Skeletal muscle satellite cell (primary cell): ENCODE results near the gene SUFU.

Experiments used
- H3K27me3 ChIP-seq: 2 replicates; pipeline ENCODE4 v1.7.0; 2013; ENCODE audit warnings: low read length; ENCODE audit not compliant: control insufficient read depth, insufficient read depth
- H3K36me3 ChIP-seq: 2 replicates; pipeline ENCODE4 v1.7.0; 2013; ENCODE audit warnings: mild to moderate bottlenecking, control low read depth, low read length; ENCODE audit not compliant: insufficient read depth
- H3K4me1 ChIP-seq: 2 replicates; pipeline ENCODE4 v1.7.0; 2013; ENCODE audit warnings: low read length; ENCODE audit not compliant: control insufficient read depth, insufficient read depth
- H3K4me2 ChIP-seq: 2 replicates; pipeline ENCODE4 v1.7.0; 2013; ENCODE audit warnings: mild to moderate bottlenecking, low read length
- H3K4me3 ChIP-seq: 2 replicates; pipeline ENCODE4 v1.7.0; 2013; ENCODE audit warnings: low read length
- H3K9ac ChIP-seq: 2 replicates; pipeline ENCODE4 v1.7.0; 2013; ENCODE audit warnings: mild to moderate bottlenecking, low read depth, low read length, moderate library complexity
- H3K9me3 ChIP-seq: replicated peaks from 2 replicates; pipeline ENCODE4 v1.7.0; 2013; ENCODE audit warnings: mild to moderate bottlenecking, control low read depth, low read length

The SUFU gene

DNA sequence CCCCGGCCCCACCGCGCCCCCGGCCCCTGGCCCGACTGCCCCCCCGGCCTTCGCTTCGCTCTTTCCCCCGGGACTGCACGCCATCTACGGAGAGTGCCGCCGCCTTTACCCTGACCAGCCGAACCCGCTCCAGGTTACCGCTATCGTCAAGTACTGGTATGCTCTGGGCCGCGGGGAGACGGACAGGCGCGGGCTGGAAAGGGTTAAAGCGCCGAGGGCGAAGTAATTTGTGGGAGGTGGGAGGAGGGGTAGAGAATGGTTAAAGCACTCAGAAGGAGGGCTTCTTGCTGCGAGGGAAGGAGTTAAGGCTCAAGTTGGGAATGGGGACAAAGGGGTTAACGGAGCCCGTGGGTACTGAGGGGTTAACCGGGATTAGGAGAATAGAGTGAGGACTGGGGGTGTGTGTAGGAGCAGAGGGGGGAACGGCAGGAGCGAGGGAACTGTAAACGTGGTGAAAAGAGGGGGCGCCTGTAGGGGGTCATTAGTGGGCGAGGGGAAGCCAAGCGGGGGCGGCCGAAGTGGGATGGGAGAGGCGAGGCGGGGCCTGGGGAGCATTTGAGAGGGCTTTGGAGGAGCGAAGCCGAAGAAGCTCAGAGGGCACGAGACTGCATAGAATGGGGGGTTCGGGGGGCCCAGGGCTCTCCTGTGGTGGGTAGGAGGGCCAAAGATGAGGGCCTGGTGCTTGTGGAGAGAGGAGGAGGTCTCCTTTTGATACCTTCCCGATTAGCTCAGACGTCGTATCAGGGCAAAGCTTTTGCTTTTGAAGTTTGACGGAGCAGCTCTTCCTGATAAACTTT lies 605 bp downstream of the SUFU start:
- peak overlapping the region; percentile 96 for H3K4me3 ChIP-seq
- H3K4me1 ChIP-seq: peaks cover 24% of the 10 kb centered on the region
- H3K9ac ChIP-seq: peak overlapping the region; percentile 80
- peaks cover 2% of the 10 kb centered on the region for H3K36me3 ChIP-seq
- H3K27me3 ChIP-seq: no peaks in the 10 kb centered on the region
- no peaks in the 10 kb centered on the region for H3K9me3 ChIP-seq
- peak overlapping the region; percentile 96 for H3K4me2 ChIP-seq

GRCh38 chr10:102504976-102505300 lies 1.2 kb downstream of the SUFU start:
- Histone ChIP-seq H3K27me3 (no peaks in the 10 kb centered on the region), H3K9me3 (no peaks in the 10 kb centered on the region), H3K4me2 (peak overlapping the region; percentile 96), H3K4me3 (peak overlapping the region; percentile 96), H3K4me1 (peaks cover 29% of the 10 kb centered on the region), H3K36me3 (peaks cover 4% of the 10 kb centered on the region), H3K9ac (peak overlapping the region; percentile 80)

- H3K27me3 ChIP-seq: no peaks in the 10 kb centered on the region
- H3K4me1 ChIP-seq: peaks cover 29% of the 10 kb centered on the region
- H3K4me3 ChIP-seq: peak overlapping the region; percentile 96
- peak overlapping the region; percentile 96 for H3K4me2 ChIP-seq
- H3K9ac ChIP-seq: peak overlapping the region; percentile 80
- H3K36me3 ChIP-seq: peaks cover 6% of the 10 kb centered on the region
- H3K9me3 ChIP-seq: no peaks in the 10 kb centered on the region
These were observed 1.8 kb downstream of the SUFU start for GRCh38 chr10:102505462-102506115.

- H3K4me3 ChIP-seq: no peak overlapping the region
- peaks cover 18% of the 10 kb centered on the region for H3K36me3 ChIP-seq
- H3K4me1 ChIP-seq: peaks cover 26% of the 10 kb centered on the region
- H3K4me2 ChIP-seq: no peak overlapping the region
- no peaks in the 10 kb centered on the region for H3K9me3 ChIP-seq
- no peaks in the 10 kb centered on the region for H3K27me3 ChIP-seq
- no peak overlapping the region for H3K9ac ChIP-seq
These were observed 3.7 kb downstream of the SUFU start for GRCh38 chr10:102507521-102507920.

- Histone ChIP-seq H3K4me1 (peaks cover 21% of the 10 kb centered on the region), H3K4me2 (no peak overlapping the region), H3K4me3 (no peak overlapping the region), H3K9me3 (no peaks in the 10 kb centered on the region), H3K36me3 (peaks cover 25% of the 10 kb centered on the region), H3K27me3 (no peaks in the 10 kb centered on the region), H3K9ac (no peak overlapping the region)
These were observed 4.7 kb downstream of the SUFU start for GRCh38 chr10:102508506-102508905.

DNA sequence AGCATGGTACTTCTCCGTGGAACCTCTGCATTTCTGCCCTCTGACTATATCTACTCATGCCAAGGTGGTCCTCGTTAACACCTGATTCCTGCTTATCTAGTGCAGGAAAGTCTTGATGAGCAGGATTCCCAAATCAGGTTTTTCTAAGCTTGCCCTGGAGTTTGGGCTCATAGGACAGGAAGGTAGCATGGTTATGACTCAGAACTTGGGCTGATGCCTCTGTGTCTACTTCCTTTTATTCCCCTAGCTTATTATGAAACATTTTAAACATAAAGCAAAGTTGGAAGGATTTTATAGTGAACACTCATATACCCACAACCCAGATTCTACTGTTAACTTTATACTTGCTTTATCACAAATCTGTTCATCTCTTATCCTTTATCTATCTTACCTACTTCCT lies 5.6 kb downstream of the SUFU start:
- H3K9ac ChIP-seq: no peak overlapping the region
- H3K9me3 ChIP-seq: no peaks in the 10 kb centered on the region
- peaks cover 27% of the 10 kb centered on the region for H3K36me3 ChIP-seq
- H3K27me3 ChIP-seq: no peaks in the 10 kb centered on the region
- no peak overlapping the region for H3K4me3 ChIP-seq
- no peak overlapping the region for H3K4me2 ChIP-seq
- peaks cover 20% of the 10 kb centered on the region for H3K4me1 ChIP-seq

DNA sequence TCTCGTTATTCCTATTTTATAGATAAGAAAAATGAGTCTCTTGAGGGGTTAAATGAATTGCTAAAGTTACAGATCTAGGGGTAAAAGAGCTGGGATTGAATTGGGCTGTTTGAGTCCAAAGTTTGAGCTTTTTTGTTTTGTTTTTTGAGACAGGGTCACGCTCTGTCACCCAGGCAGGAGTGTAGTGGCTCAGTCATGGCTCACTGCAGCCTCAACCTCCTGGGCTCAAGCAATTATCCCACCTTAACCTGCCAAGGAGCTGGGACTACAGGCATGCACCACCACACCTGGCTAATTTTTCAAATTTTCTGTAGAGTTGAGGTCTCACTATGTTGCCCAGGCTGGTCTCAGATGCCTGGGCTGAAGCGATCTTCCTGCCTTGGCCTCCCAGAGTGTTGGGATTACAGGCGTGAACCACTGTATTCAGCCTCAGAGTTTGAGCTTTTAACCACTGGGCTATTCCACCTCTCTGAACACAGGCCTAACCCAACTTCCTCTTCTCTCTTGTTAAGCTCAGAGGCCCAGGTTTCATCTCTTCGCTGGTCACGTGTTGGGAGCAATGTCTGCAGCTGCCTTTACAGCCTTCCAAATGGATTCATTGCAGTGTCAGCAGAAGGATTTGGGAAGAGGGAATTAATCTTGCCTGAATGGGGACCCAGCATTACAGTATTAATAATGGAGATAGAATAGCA lies 8.0 kb downstream of the SUFU start:
- Histone ChIP-seq H3K9ac (no peak overlapping the region), H3K4me2 (no peak overlapping the region), H3K27me3 (no peaks in the 10 kb centered on the region), H3K4me3 (no peak overlapping the region), H3K36me3 (peaks cover 37% of the 10 kb centered on the region), H3K9me3 (no peaks in the 10 kb centered on the region), H3K4me1 (peaks cover 12% of the 10 kb centered on the region)

DNA sequence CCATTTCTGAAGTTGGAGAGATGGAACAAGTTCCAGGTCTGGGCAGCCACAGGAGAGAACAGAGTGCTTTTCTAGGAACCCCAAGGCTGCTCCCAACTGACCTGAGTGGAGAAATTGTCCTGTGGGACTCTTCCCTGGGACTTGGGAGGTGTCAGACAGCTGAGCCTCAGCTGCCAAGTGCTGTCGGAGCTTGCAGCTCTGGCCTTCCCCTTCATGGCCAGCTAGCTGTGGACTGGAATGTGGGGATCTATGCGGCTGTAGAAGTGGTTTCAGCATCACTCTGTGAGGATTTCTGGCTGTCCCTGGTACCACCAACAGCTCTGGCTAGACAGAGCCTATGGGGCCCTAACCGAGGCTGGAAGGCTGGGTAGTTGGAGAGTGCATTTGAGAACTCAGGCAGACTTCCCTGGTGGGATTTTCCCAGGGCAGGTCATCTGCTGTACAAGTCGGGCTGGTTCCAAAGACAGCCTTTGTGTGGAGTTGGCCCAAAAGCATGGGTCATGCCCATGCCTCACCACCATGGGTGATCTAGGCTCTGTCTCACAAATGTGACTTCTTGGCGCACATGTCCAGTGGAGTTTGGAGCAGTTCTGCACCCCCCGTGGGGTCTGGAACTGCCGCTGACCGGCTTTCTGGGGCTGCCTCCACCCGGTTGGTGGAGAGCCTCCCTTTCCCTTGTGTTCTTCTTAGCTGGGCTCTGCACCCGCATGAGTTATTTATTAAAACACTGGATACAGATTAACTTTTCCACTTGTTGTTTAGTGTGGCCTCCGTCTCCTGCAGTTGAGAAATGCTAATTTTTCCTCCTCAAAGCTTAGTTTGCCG lies 10.9 kb downstream of the SUFU start:
- H3K4me3 ChIP-seq: no peak overlapping the region
- peaks cover 8% of the 10 kb centered on the region for H3K4me1 ChIP-seq
- H3K9ac ChIP-seq: no peak overlapping the region
- H3K4me2 ChIP-seq: no peak overlapping the region
- peaks cover 35% of the 10 kb centered on the region for H3K36me3 ChIP-seq
- no peaks in the 10 kb centered on the region for H3K9me3 ChIP-seq
- no peaks in the 10 kb centered on the region for H3K27me3 ChIP-seq

DNA sequence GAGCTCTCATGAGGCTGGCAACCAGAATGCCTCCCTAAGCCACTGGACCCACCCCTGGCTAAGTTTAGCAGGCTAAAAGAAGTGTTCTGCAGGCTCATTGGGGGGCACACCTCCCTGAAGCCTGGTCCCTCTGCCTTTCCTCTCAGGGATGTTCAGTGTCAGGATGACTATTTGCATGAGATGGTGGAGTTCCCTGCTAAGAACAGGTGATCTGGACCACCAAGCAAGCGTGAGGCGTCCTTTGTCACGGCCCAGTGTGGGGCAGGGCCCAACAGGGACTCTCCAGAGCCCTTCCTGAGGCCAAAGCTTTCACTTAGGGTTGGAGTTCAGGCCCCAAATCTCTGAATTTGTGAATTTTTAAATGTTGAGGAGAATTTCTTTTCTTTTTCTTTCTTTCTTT lies 12.0 kb downstream of the SUFU start:
- H3K27me3 ChIP-seq: no peaks in the 10 kb centered on the region
- no peak overlapping the region for H3K4me3 ChIP-seq
- no peak overlapping the region for H3K4me2 ChIP-seq
- H3K9ac ChIP-seq: no peak overlapping the region
- no peaks in the 10 kb centered on the region for H3K9me3 ChIP-seq
- H3K36me3 ChIP-seq: peaks cover 31% of the 10 kb centered on the region
- H3K4me1 ChIP-seq: peaks cover 5% of the 10 kb centered on the region

- no peak overlapping the region for H3K4me2 ChIP-seq
- peaks cover 18% of the 10 kb centered on the region for H3K36me3 ChIP-seq
- H3K4me1 ChIP-seq: peaks cover 5% of the 10 kb centered on the region
- H3K9me3 ChIP-seq: no peaks in the 10 kb centered on the region
- H3K4me3 ChIP-seq: no peak overlapping the region
- H3K9ac ChIP-seq: no peak overlapping the region
- H3K27me3 ChIP-seq: no peaks in the 10 kb centered on the region
These were observed 13.8 kb downstream of the SUFU start for GRCh38 chr10:102517553-102517952.

DNA sequence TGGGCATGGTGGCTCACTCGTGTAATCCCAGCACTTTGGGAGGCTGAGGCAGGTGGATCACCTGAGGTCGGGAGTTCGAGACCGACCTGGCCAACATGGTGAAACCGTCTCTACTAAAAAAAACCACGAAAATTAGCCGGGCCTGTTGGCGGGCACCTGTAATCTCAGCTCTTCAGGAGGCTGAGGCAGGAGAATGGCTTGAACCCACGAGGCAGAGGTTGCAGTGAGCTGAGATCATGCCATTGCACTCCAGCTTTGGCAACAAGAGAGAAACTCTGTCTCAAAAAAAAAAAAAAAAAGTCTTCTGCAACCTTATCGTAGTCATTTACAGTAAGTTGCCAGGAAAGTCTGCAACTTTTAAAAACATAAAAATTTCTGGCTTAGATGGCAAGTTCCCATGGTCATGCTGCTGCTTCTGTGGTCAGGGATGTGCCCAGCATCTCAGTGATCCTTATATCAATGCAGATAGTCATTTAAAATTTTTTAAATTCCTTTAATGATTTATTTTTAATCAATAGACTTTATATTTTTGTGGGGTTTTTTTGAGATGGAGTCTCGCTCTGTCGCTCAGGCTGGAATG lies 15.6 kb downstream of the SUFU start:
- peaks cover 14% of the 10 kb centered on the region for H3K36me3 ChIP-seq
- H3K9ac ChIP-seq: no peak overlapping the region
- H3K27me3 ChIP-seq: no peaks in the 10 kb centered on the region
- peaks cover 16% of the 10 kb centered on the region for H3K4me1 ChIP-seq
- H3K4me3 ChIP-seq: no peak overlapping the region
- H3K9me3 ChIP-seq: no peaks in the 10 kb centered on the region
- no peak overlapping the region for H3K4me2 ChIP-seq
